Measurements from ENCODE around the gene PDE11A.
A peak's percentile ranks its signal among the peaks of the same experiment; 100 is the strongest.

Gene PDE11A

GRCh38 chr2:177618255-177619253 is 454.0 kb downstream of the PDE11A start:
- DNase-seq = peak; percentile 90

- no peak for DNase-seq
These were observed 454.7 kb downstream of the PDE11A start for GRCh38 chr2:177617849-177618248.

- DNase-seq = no peak
These were observed 455.8 kb downstream of the PDE11A start for GRCh38 chr2:177616731-177617130.

GRCh38 chr2:177616066-177616465 is 456.5 kb downstream of the PDE11A start:
- no peak for DNase-seq

- no peak for DNase-seq
These were observed 459.9 kb downstream of the PDE11A start for GRCh38 chr2:177612659-177613058.

GRCh38 chr2:177611310-177611886 is 461.2 kb downstream of the PDE11A start:
- no peak for DNase-seq

GRCh38 chr2:177610813-177611212 is 461.8 kb downstream of the PDE11A start:
- DNase-seq = no peak

GRCh38 chr2:177606636-177607035 is 465.9 kb downstream of the PDE11A start:
- DNase-seq = no peak

- DNase-seq = no peak
These were observed 468.1 kb downstream of the PDE11A start for GRCh38 chr2:177604271-177605065.

- no peak for DNase-seq
These were observed 468.8 kb downstream of the PDE11A start for GRCh38 chr2:177603768-177604167.

- no peak for DNase-seq
These were observed 469.4 kb downstream of the PDE11A start for GRCh38 chr2:177603181-177603580.

GRCh38 chr2:177602611-177603164 is 469.9 kb downstream of the PDE11A start:
- DNase-seq = no peak

- no peak for DNase-seq
These were observed 471.7 kb downstream of the PDE11A start for GRCh38 chr2:177600917-177601316.

GRCh38 chr2:177599956-177600355 is 472.6 kb downstream of the PDE11A start:
- DNase-seq = no peak

GRCh38 chr2:177599139-177599688 is 473.4 kb downstream of the PDE11A start:
- no peak for DNase-seq

GRCh38 chr2:177598326-177599138 is 474.0 kb downstream of the PDE11A start:
- DNase-seq = no peak

GRCh38 chr2:177597759-177598158 is 474.8 kb downstream of the PDE11A start:
- no peak for DNase-seq

GRCh38 chr2:177596866-177597265 is 475.7 kb downstream of the PDE11A start:
- DNase-seq = no peak

- DNase-seq = no peak
These were observed 477.3 kb downstream of the PDE11A start for GRCh38 chr2:177595126-177595845.

- DNase-seq = no peak
These were observed 479.2 kb downstream of the PDE11A start for GRCh38 chr2:177593402-177593801.

GRCh38 chr2:177592945-177593344 is 479.6 kb downstream of the PDE11A start:
- no peak for DNase-seq
